GM19035 (cell line): ENCODE measurements around the gene CHRNE.
A peak's percentile ranks its signal among the peaks of the same experiment; 100 is the strongest.
"Not testable (repeated sequence)": the region's sequence is repeated elsewhere in the genome, so short reads cannot be mapped to it uniquely, and the experiment has no call there.

Experiments used
- ATAC-seq: cut with Tn5 transposase; IDR thresholded peaks from one replicate; pipeline ENCODE4 v1.9.1; 2021; ENCODE audit not compliant: unreplicated experiment

Gene CHRNE

GRCh38 chr17:4939796-4940554, 37.1 kb upstream of the CHRNE start, which contains the start of the genes RNF167 and SLC25A11:
Gene RNF167 (plus strand): TSS chr17:4940268. CDS start chr17:4940910, 642 bp downstream.
Gene SLC25A11 (minus strand): TSS chr17:4940046. CDS start chr17:4939910, 136 bp downstream.
- peak; percentile 81 for ATAC-seq

GRCh38 chr17:4939546-4939795, 36.6 kb upstream of the CHRNE start:
- ATAC-seq, result no peak

- ATAC-seq, result no peak
Observed at GRCh38 chr17:4938688-4939545, 36.0 kb upstream of the CHRNE start.

- no peak for ATAC-seq
Observed at GRCh38 chr17:4938069-4938491, 35.2 kb upstream of the CHRNE start.

- ATAC-seq, result no peak
Observed at GRCh38 chr17:4937553-4937952, 34.7 kb upstream of the CHRNE start.

- no peak for ATAC-seq
Observed at GRCh38 chr17:4936436-4936835, 33.5 kb upstream of the CHRNE start.

GRCh38 chr17:4935650-4936049, 32.8 kb upstream of the CHRNE start:
- no peak for ATAC-seq

- ATAC-seq, result no peak
Observed at GRCh38 chr17:4934173-4934979, 31.5 kb upstream of the CHRNE start.

- ATAC-seq, result no peak
Observed at GRCh38 chr17:4933646-4934045, 30.7 kb upstream of the CHRNE start.

GRCh38 chr17:4932756-4933155, 29.9 kb upstream of the CHRNE start:
- ATAC-seq, result no peak

GRCh38 chr17:4931963-4932362, 29.1 kb upstream of the CHRNE start, which contains the start of gene GP1BA:
Gene GP1BA (plus strand): TSS chr17:4932277. CDS start chr17:4932605, 328 bp downstream.
- no peak for ATAC-seq

GRCh38 chr17:4928881-4929280, 26.0 kb upstream of the CHRNE start:
- no peak for ATAC-seq

- not testable (repeated sequence) for ATAC-seq
Observed at GRCh38 chr17:4926577-4927335, 23.9 kb upstream of the CHRNE start.

- ATAC-seq, result no peak
Observed at GRCh38 chr17:4921320-4921719, 18.4 kb upstream of the CHRNE start.

GRCh38 chr17:4920351-4921048, 17.6 kb upstream of the CHRNE start:
- ATAC-seq, result no peak

GRCh38 chr17:4919511-4920047, 16.7 kb upstream of the CHRNE start:
- ATAC-seq, result no peak

GRCh38 chr17:4914551-4914950, 11.7 kb upstream of the CHRNE start:
- ATAC-seq, result not testable (repeated sequence)

- no peak for ATAC-seq
Observed at GRCh38 chr17:4913994-4914393, 11.1 kb upstream of the CHRNE start.

GRCh38 chr17:4908711-4909496, 6.0 kb upstream of the CHRNE start:
- no peak for ATAC-seq
